Neural cell (in vitro differentiated cells): ENCODE results near the gene ATP2A1.

ENCODE experiments used
- EP300 ChIP-seq: fragments of 450-650 bp; conservative IDR thresholded peaks from 2 replicates; pipeline ENCODE4 v1.6.1; 2014; ENCODE audit warnings: antibody characterized with exemption, mild to moderate bottlenecking, moderate library complexity; ENCODE audit not compliant: poor library complexity, severe bottlenecking
- EZH2 ChIP-seq: fragments of 200-600, 300-800 bp; shearing (Covaris generic), sonication (generic); IDR thresholded peaks from 2 replicates; pipeline ENCODE4 v1.6.1; 2014; ENCODE audit warnings: antibody characterized with exemption, low read length, borderline replicate concordance, mild to moderate bottlenecking; ENCODE audit not compliant: insufficient read depth, poor library complexity, severe bottlenecking
- MXI1 ChIP-seq: fragments of 450-650 bp; conservative IDR thresholded peaks from 2 replicates; pipeline ENCODE4 v1.6.1; 2014; ENCODE audit warnings: antibody characterized with exemption, mild to moderate bottlenecking; ENCODE audit not compliant: poor library complexity, severe bottlenecking
- RAD21 ChIP-seq: fragments of 450-650 bp; conservative IDR thresholded peaks from 2 replicates; pipeline ENCODE4 v1.6.1; 2014; ENCODE audit warnings: antibody characterized with exemption, mild to moderate bottlenecking, moderate library complexity
- TF ChIP-seq, protein P1 (sequence below): fragments of 450-650 bp; IDR thresholded peaks from 2 replicates; pipeline ENCODE4 v1.5.1; 2014; ENCODE audit warnings: antibody characterized with exemption, mild to moderate bottlenecking, moderate library complexity; ENCODE audit not compliant: poor library complexity, severe bottlenecking
- TF ChIP-seq, protein P2 (sequence below): IDR thresholded peaks from 2 replicates; pipeline ENCODE4 v1.6.1; 2012; ENCODE audit warnings: borderline replicate concordance

DNA sequence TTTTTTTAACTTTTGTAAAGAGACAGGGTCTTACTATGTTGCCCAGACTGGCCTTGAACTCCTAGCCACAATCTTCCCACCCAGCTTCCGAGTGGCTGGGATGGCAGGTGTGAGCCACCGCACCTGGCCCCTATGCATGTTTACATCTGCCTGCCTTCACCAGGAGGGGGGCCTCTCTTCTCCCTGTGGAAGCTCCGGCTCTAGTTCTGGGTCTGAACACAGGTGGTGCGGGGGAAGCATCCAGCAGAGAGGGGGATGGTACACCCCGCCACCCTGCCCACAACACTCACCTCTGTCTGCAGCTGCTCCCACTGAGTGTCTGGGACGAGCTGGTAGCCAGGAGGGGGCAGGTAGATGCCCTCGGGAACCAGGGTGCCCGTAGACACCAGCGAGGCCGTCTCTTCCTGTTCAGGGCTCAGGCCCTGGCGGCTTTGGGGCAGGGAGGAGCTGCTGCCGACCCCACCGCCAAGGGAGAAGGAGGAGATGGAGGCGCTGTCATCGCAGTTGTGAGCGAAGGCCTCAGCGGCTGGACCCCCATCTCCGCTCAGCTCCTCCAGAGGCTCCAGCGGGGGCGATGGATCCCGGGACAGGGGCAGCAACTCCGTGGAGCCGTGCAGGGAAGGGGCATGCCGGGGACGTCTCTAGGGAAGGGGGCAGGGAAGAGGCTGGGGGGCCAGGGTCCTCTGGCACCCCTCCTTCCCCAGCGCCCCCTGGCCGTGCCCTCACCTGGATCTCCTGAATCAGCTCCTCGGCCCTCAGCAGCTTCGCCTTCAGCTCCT, 35.8 kb downstream of the ATP2A1 start:
- TF ChIP-seq, protein P1, sequence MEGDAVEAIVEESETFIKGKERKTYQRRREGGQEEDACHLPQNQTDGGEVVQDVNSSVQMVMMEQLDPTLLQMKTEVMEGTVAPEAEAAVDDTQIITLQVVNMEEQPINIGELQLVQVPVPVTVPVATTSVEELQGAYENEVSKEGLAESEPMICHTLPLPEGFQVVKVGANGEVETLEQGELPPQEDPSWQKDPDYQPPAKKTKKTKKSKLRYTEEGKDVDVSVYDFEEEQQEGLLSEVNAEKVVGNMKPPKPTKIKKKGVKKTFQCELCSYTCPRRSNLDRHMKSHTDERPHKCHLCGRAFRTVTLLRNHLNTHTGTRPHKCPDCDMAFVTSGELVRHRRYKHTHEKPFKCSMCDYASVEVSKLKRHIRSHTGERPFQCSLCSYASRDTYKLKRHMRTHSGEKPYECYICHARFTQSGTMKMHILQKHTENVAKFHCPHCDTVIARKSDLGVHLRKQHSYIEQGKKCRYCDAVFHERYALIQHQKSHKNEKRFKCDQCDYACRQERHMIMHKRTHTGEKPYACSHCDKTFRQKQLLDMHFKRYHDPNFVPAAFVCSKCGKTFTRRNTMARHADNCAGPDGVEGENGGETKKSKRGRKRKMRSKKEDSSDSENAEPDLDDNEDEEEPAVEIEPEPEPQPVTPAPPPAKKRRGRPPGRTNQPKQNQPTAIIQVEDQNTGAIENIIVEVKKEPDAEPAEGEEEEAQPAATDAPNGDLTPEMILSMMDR = no peak
- TF ChIP-seq, protein P2, sequence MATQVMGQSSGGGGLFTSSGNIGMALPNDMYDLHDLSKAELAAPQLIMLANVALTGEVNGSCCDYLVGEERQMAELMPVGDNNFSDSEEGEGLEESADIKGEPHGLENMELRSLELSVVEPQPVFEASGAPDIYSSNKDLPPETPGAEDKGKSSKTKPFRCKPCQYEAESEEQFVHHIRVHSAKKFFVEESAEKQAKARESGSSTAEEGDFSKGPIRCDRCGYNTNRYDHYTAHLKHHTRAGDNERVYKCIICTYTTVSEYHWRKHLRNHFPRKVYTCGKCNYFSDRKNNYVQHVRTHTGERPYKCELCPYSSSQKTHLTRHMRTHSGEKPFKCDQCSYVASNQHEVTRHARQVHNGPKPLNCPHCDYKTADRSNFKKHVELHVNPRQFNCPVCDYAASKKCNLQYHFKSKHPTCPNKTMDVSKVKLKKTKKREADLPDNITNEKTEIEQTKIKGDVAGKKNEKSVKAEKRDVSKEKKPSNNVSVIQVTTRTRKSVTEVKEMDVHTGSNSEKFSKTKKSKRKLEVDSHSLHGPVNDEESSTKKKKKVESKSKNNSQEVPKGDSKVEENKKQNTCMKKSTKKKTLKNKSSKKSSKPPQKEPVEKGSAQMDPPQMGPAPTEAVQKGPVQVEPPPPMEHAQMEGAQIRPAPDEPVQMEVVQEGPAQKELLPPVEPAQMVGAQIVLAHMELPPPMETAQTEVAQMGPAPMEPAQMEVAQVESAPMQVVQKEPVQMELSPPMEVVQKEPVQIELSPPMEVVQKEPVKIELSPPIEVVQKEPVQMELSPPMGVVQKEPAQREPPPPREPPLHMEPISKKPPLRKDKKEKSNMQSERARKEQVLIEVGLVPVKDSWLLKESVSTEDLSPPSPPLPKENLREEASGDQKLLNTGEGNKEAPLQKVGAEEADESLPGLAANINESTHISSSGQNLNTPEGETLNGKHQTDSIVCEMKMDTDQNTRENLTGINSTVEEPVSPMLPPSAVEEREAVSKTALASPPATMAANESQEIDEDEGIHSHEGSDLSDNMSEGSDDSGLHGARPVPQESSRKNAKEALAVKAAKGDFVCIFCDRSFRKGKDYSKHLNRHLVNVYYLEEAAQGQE = no peak
- no peak for TF ChIP-seq EP300
- no peak for TF ChIP-seq RAD21
- no peak for TF ChIP-seq MXI1
- TF ChIP-seq EZH2 = no peak
